RWPE2 (cell line): ENCODE data around the gene LILRA2.
A peak's percentile ranks its signal among the peaks of the same experiment; 100 is the strongest.

Source experiments
- ATAC-seq: fragments of 200-7000 bp; cut with Tn5 transposase; 3 replicates; pipeline ENCODE4 v1.9.1; 2021; ENCODE audit warnings: low read depth
- DNase-seq: peaks from one replicate; pipeline ENCODE4 v3.0.0-alpha.2; 2020; ENCODE audit warnings: low spot score
- H3K27ac ChIP-seq: fragments of 450-650 bp; 2 replicates; pipeline ENCODE4 v1.5.1; 2017; ENCODE audit warnings: mild to moderate bottlenecking; ENCODE audit not compliant: poor library complexity, severe bottlenecking
- H3K27me3 ChIP-seq: fragments of 250-450 bp; sonication (Bioruptor Pico); 2 replicates; pipeline ENCODE4 v1.5.1; 2021; ENCODE audit warnings: mild to moderate bottlenecking, moderate library complexity; ENCODE audit not compliant: insufficient read depth, poor library complexity, severe bottlenecking
- H3K36me3 ChIP-seq: fragments of 250-450 bp; sonication (Bioruptor Pico); 2 replicates; pipeline ENCODE4 v1.5.1; 2020; ENCODE audit warnings: low read depth, mild to moderate bottlenecking, moderate library complexity
- H3K4me1 ChIP-seq: fragments of 250-450 bp; sonication (Bioruptor Pico); 2 replicates; pipeline ENCODE4 v1.5.1; 2021; ENCODE audit warnings: mild to moderate bottlenecking, moderate library complexity; ENCODE audit not compliant: insufficient read depth, poor library complexity, severe bottlenecking
- H3K4me3 ChIP-seq: fragments of 250-450 bp; sonication (Bioruptor Pico); 2 replicates; pipeline ENCODE4 v1.5.1; 2021; ENCODE audit warnings: mild to moderate bottlenecking, moderate library complexity; ENCODE audit not compliant: severe bottlenecking
- H3K9me3 ChIP-seq: fragments of 250-450 bp; sonication (Bioruptor Pico); 2 replicates; pipeline ENCODE4 v1.5.1; 2021; ENCODE audit warnings: mild to moderate bottlenecking, moderate library complexity; ENCODE audit not compliant: severe bottlenecking
- TF ChIP-seq, protein P1 (sequence below): fragments of 450-650 bp; IDR thresholded peaks from one replicate; pipeline ENCODE4 v1.5.1; 2017; ENCODE audit warnings: mild to moderate bottlenecking, moderate library complexity; ENCODE audit not compliant: poor library complexity, severe bottlenecking

Gene LILRA2

DNA sequence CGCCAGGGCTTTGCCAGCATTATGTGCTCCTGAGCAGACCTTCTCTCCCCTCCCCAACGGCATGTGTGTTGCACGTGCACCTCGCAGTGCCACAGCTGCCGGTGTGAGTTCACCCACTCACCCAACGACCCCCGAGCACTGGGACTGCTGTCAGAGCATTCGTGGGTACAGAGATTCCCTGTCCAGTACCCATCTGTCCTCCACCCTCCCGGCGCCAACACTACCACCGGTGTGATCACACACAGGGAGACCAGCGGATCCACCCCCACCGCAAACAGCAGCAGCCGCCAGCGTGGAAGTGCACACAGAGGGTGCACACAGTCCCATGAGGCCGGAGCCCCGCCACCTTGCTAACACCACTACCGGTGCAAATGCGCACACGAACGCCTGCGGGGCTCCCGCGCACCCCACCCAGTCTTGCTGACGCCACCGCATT is 35.8 kb downstream of the LILRA2 start:
- no peaks in the 10 kb centered on the region for H3K9me3 ChIP-seq
- no peak overlapping the region for H3K27ac ChIP-seq
- no peaks in the 10 kb centered on the region for H3K4me1 ChIP-seq
- H3K27me3 ChIP-seq = peaks cover 3% of the 10 kb centered on the region
- H3K4me3 ChIP-seq = no peak overlapping the region
- TF ChIP-seq, protein P1, sequence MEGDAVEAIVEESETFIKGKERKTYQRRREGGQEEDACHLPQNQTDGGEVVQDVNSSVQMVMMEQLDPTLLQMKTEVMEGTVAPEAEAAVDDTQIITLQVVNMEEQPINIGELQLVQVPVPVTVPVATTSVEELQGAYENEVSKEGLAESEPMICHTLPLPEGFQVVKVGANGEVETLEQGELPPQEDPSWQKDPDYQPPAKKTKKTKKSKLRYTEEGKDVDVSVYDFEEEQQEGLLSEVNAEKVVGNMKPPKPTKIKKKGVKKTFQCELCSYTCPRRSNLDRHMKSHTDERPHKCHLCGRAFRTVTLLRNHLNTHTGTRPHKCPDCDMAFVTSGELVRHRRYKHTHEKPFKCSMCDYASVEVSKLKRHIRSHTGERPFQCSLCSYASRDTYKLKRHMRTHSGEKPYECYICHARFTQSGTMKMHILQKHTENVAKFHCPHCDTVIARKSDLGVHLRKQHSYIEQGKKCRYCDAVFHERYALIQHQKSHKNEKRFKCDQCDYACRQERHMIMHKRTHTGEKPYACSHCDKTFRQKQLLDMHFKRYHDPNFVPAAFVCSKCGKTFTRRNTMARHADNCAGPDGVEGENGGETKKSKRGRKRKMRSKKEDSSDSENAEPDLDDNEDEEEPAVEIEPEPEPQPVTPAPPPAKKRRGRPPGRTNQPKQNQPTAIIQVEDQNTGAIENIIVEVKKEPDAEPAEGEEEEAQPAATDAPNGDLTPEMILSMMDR = no peak
- no peaks in the 10 kb centered on the region for H3K36me3 ChIP-seq
- ATAC-seq (no peak), DNase-seq (peak; percentile 56)

DNA sequence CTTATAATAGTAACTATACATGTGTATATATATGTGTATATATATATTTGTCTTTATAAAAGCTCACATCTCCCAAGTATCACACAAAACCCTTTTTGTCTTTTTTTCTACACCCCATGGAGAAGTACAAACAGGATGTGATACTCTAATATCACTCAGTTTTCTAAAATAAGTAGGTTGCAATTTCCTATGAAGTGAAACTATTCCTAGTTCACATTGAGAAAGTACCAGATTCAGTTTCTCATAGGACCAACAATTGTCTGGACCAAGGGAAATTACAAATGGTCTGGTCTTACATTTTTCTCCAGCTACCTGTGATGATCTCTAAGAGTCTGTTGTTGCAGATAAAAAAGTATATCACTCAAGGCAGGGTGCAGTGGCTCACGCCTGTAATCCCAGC is 38.8 kb downstream of the LILRA2 start:
- Histone ChIP-seq H3K27me3 (peaks cover 2% of the 10 kb centered on the region), H3K9me3 (no peaks in the 10 kb centered on the region), H3K36me3 (no peaks in the 10 kb centered on the region), H3K4me3 (no peak overlapping the region), H3K27ac (no peak overlapping the region), H3K4me1 (no peaks in the 10 kb centered on the region)
- TF ChIP-seq, protein P1 = no peak
- no peak for DNase-seq
- no peak for ATAC-seq

- TF ChIP-seq, protein P1 = no peak
- H3K4me3 ChIP-seq = no peak overlapping the region
- ATAC-seq (no peak), DNase-seq (no peak)
- H3K4me1 ChIP-seq = no peaks in the 10 kb centered on the region
- peaks cover 4% of the 10 kb centered on the region for H3K27me3 ChIP-seq
- H3K27ac ChIP-seq = no peak overlapping the region
- peaks cover 3% of the 10 kb centered on the region for H3K9me3 ChIP-seq
- no peaks in the 10 kb centered on the region for H3K36me3 ChIP-seq
These were observed 41.1 kb downstream of the LILRA2 start for GRCh38 chr19:54614726-54615125.

DNA sequence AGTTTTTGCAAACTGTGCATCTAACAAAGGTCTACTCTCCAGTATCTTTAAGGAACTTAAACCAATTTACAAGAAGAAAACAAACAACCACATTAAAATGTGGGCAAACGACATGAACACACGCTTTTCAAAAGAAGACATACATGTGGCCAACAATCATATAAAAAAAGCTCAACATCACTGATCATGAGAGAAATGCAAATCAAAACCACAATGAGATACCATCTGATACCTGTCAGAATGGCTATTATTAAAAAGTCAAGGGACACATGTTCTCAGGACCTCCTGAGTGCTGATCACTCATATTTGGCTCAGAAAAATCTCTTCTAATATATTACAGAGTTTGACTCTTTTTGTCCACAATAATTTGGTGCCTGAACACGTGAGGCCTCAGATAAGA is 42.5 kb downstream of the LILRA2 start:
- Histone ChIP-seq H3K4me3 (no peak overlapping the region), H3K9me3 (peaks cover 3% of the 10 kb centered on the region)
- ATAC-seq = no peak

More for the DNA sequence above, 42.5 kb downstream of the LILRA2 start:
- Histone ChIP-seq H3K36me3 (no peaks in the 10 kb centered on the region), H3K27me3 (peaks cover 7% of the 10 kb centered on the region), H3K4me1 (no peaks in the 10 kb centered on the region), H3K27ac (no peak overlapping the region)
- TF ChIP-seq, protein P1 = no peak
- no peak for DNase-seq
